CD4-positive, CD25-positive, alpha-beta regulatory T cell (primary cell): ENCODE measurements around the gene CDK5RAP3. TPM values are rescaled to one million over a fixed set of nuclear protein-coding genes. Genes with fewer than 3 reads are reported as not detected.

Experiments used
- ATAC-seq, 2 donors: fragments of 150-1000 bp; cut with Tn5 transposase; one replicate each; pipeline ENCODE4 v1.10.0; 2021; ENCODE audit warnings: low read depth in 2 of 2, moderate number of reproducible peaks in 2 of 2, moderate library complexity in 1 of 2
- DNase-seq, 3 donors: peaks; one replicate each; pipeline versions ENCODE4 v3.0.0 to v3.0.0-alpha.2; 2012 to 2022; ENCODE audit warnings: mixed read lengths in 1 of 3
- H3K27ac ChIP-seq: one replicate; pipeline ENCODE4 v1.7.0; 2013; ENCODE audit warnings: mild to moderate bottlenecking, low read length; ENCODE audit not compliant: insufficient read depth, poor library complexity, severe bottlenecking
- H3K27me3 ChIP-seq: one replicate; pipeline ENCODE4 v1.7.0; 2013; ENCODE audit warnings: low read length; ENCODE audit not compliant: control insufficient read depth, insufficient read depth
- H3K36me3 ChIP-seq: one replicate; pipeline ENCODE4 v1.7.0; 2013; ENCODE audit warnings: mild to moderate bottlenecking, low read length, moderate library complexity; ENCODE audit not compliant: control insufficient read depth, insufficient read depth
- H3K4me1 ChIP-seq: 2 replicates; pipeline ENCODE4 v1.7.0; 2013; ENCODE audit warnings: mild to moderate bottlenecking, low read length; ENCODE audit not compliant: insufficient read depth, control insufficient read depth, poor library complexity, severe bottlenecking
- H3K4me3 ChIP-seq: one replicate; pipeline ENCODE4 v1.7.0; 2013; ENCODE audit warnings: low read depth, mild to moderate bottlenecking, low read length, moderate library complexity
- H3K9me3 ChIP-seq, 2 experiments: 1 replicate in 1 of 2; 2 replicates in 1 of 2; pipeline ENCODE4 v1.7.0; 2013; ENCODE audit warnings: low read length in 2 of 2, mild to moderate bottlenecking in 1 of 2, moderate library complexity in 1 of 2; ENCODE audit not compliant: control insufficient read depth in 2 of 2
- H3K27ac Mint-ChIP-seq, 3 donors: one replicate each; pipeline ENCODE4 v1.8.0; 2020 to 2022; ENCODE audit warnings: mild to moderate bottlenecking in 3 of 3, mixed read lengths in 3 of 3, moderate library complexity in 2 of 3
- H3K27me3 Mint-ChIP-seq: one replicate; pipeline ENCODE4 v1.8.0; 2022; ENCODE audit warnings: mild to moderate bottlenecking, mixed read lengths
- H3K36me3 Mint-ChIP-seq: one replicate; pipeline ENCODE4 v1.8.0; 2020; ENCODE audit warnings: mixed read lengths
- H3K4me1 Mint-ChIP-seq, 4 donors: one replicate each; pipeline ENCODE4 v1.8.0; 2020 to 2022; ENCODE audit warnings: mixed read lengths in 4 of 4, mild to moderate bottlenecking in 1 of 4
- H3K4me3 Mint-ChIP-seq, 4 donors: one replicate each; pipeline ENCODE4 v1.8.0; 2020 to 2022; ENCODE audit warnings: mild to moderate bottlenecking in 4 of 4, mixed read lengths in 4 of 4, moderate library complexity in 3 of 4
- H3K9me3 Mint-ChIP-seq, 7 donors: one replicate each; pipeline ENCODE4 v1.8.0; 2020 to 2022; ENCODE audit warnings: mixed read lengths in 7 of 7, mild to moderate bottlenecking in 3 of 7, moderate library complexity in 2 of 7
- polyA plus RNA-seq, 4 donors: library from polyadenylated mRNA; unstranded; fragments of 300-500 nt; fragmentation: Illumina TruSeq; gene quantifications; one replicate each; pipeline ENCODE4 v1.2.3, GENCODE V29; 2021
- total RNA-seq: library from RNA; stranded (reverse); gene quantifications from one replicate; pipeline ENCODE4 v1.2.3, GENCODE V29; 2022

Gene CDK5RAP3
- total and polyA plus RNA-seq, 5 donors from 2014 or later = 68.9 to 256 (median 72.1) TPM

GRCh38 chr17:47969930-47970724 is 786 bp upstream of the CDK5RAP3 start:
- peaks cover 0 to 2% (median 0%) of the 10 kb centered on the region in 7 donors for H3K9me3 Mint-ChIP-seq
- Histone ChIP-seq H3K36me3 (peaks cover 12% of the 10 kb centered on the region), H3K27me3 (no peaks in the 10 kb centered on the region), H3K4me3 (peak overlapping the region; percentile 78), H3K27ac (peak overlapping the region; percentile 72), H3K4me1 (peaks cover 20% of the 10 kb centered on the region), H3K9me3 (no peaks in the 10 kb centered on the region)
- peaks cover 12% of the 10 kb centered on the region for H3K36me3 Mint-ChIP-seq
- no peak for DNase-seq
- H3K4me3 Mint-ChIP-seq = peak overlapping the region; percentile 90 to 99 (median 96)
- no peaks in the 10 kb centered on the region for H3K27me3 Mint-ChIP-seq
- ATAC-seq = no peak
- peaks cover 4 to 38% (median 24%) of the 10 kb centered on the region in 4 donors for H3K4me1 Mint-ChIP-seq
- peak overlapping the region; percentile 93 to 97 (median 95) for H3K27ac Mint-ChIP-seq

- Mint-ChIP-seq H3K4me1 (peaks cover 4 to 38% (median 25%) of the 10 kb centered on the region in 4 donors), H3K9me3 (peaks cover 0 to 2% (median 0%) of the 10 kb centered on the region in 7 donors), H3K4me3 (peak overlapping the region; percentile 30 to 87 (median 64)), H3K27me3 (no peaks in the 10 kb centered on the region), H3K36me3 (peaks cover 26% of the 10 kb centered on the region), H3K27ac (no peak overlapping the region)
- ATAC-seq (no peak), DNase-seq (no peak)
- Histone ChIP-seq H3K4me1 (peaks cover 20% of the 10 kb centered on the region), H3K27me3 (no peaks in the 10 kb centered on the region), H3K36me3 (peaks cover 34% of the 10 kb centered on the region), H3K9me3 (no peaks in the 10 kb centered on the region), H3K4me3 (no peak overlapping the region), H3K27ac (no peak overlapping the region)
Measured at GRCh38 chr17:47973541-47973940, 2.6 kb downstream of the CDK5RAP3 start.

- Mint-ChIP-seq H3K4me1 (peaks cover 3 to 33% (median 25%) of the 10 kb centered on the region in 4 donors), H3K36me3 (peaks cover 37% of the 10 kb centered on the region)
Measured at GRCh38 chr17:47975189-47975822, 4.4 kb downstream of the CDK5RAP3 start.

GRCh38 chr17:47975823-47976205 is 4.9 kb downstream of the CDK5RAP3 start:
- peaks cover 42% of the 10 kb centered on the region for H3K36me3 Mint-ChIP-seq
- Histone ChIP-seq H3K36me3 (peaks cover 56% of the 10 kb centered on the region), H3K27me3 (no peaks in the 10 kb centered on the region), H3K9me3 (no peaks in the 10 kb centered on the region), H3K4me3 (no peak overlapping the region), H3K4me1 (peaks cover 13% of the 10 kb centered on the region), H3K27ac (no peak overlapping the region)
- ATAC-seq (no peak), DNase-seq (no peak)
- H3K9me3 Mint-ChIP-seq = no peaks in the 10 kb centered on the region
- H3K27ac Mint-ChIP-seq = no peak overlapping the region
- H3K4me1 Mint-ChIP-seq = peaks cover 0 to 28% (median 22%) of the 10 kb centered on the region in 4 donors
- no peak overlapping the region for H3K4me3 Mint-ChIP-seq
- H3K27me3 Mint-ChIP-seq = no peaks in the 10 kb centered on the region

More at GRCh38 chr17:47975189-47975822, 4.4 kb downstream of the CDK5RAP3 start:
- H3K36me3 ChIP-seq = peaks cover 51% of the 10 kb centered on the region
- no peak overlapping the region for H3K27ac ChIP-seq
- H3K4me3 ChIP-seq = no peak overlapping the region
- peak overlapping the region in 1 of 3 donors; percentile 25 for H3K27ac Mint-ChIP-seq
- no peaks in the 10 kb centered on the region for H3K27me3 ChIP-seq
- H3K9me3 Mint-ChIP-seq = peaks cover 0 to 1% (median 0%) of the 10 kb centered on the region in 7 donors
- ATAC-seq (no peak), DNase-seq (no peak)
- no peaks in the 10 kb centered on the region for H3K9me3 ChIP-seq
- no peaks in the 10 kb centered on the region for H3K27me3 Mint-ChIP-seq
- H3K4me3 Mint-ChIP-seq = peak overlapping the region in 1 of 4 donors; percentile 8
- peaks cover 16% of the 10 kb centered on the region for H3K4me1 ChIP-seq

- peak; percentile 38 to 53 for ATAC-seq
- Histone ChIP-seq H3K9me3 (no peaks in the 10 kb centered on the region), H3K36me3 (peaks cover 77% of the 10 kb centered on the region), H3K27me3 (no peaks in the 10 kb centered on the region), H3K4me1 (no peaks in the 10 kb centered on the region), H3K4me3 (no peak overlapping the region), H3K27ac (no peak overlapping the region)
- no peaks in the 10 kb centered on the region for H3K9me3 Mint-ChIP-seq
- peak; percentile 16 to 64 (median 38) for DNase-seq
- peaks cover 46% of the 10 kb centered on the region for H3K36me3 Mint-ChIP-seq
- H3K4me3 Mint-ChIP-seq = no peak overlapping the region
- peaks cover 0 to 14% (median 7%) of the 10 kb centered on the region in 4 donors for H3K4me1 Mint-ChIP-seq
- no peaks in the 10 kb centered on the region for H3K27me3 Mint-ChIP-seq
- H3K27ac Mint-ChIP-seq = no peak overlapping the region
Measured at GRCh38 chr17:47978324-47978723, 7.4 kb downstream of the CDK5RAP3 start.

- no peaks in the 10 kb centered on the region for H3K9me3 Mint-ChIP-seq
- Histone ChIP-seq H3K9me3 (no peaks in the 10 kb centered on the region), H3K36me3 (peaks cover 67% of the 10 kb centered on the region), H3K27ac (no peak overlapping the region), H3K27me3 (no peaks in the 10 kb centered on the region), H3K4me3 (no peak overlapping the region), H3K4me1 (no peaks in the 10 kb centered on the region)
- ATAC-seq = no peak
- no peak overlapping the region for H3K4me3 Mint-ChIP-seq
- H3K27ac Mint-ChIP-seq = peak overlapping the region in 1 of 3 donors; percentile 89
- peaks cover 0 to 8% (median under 1%) of the 10 kb centered on the region in 4 donors for H3K4me1 Mint-ChIP-seq
- H3K27me3 Mint-ChIP-seq = no peaks in the 10 kb centered on the region
- H3K36me3 Mint-ChIP-seq = peaks cover 32% of the 10 kb centered on the region
- DNase-seq = no peak
Measured at GRCh38 chr17:47980541-47980940, 9.6 kb downstream of the CDK5RAP3 start.

GRCh38 chr17:47981462-47981861 is 10.5 kb downstream of the CDK5RAP3 start:
- Mint-ChIP-seq H3K4me3 (no peak overlapping the region), H3K9me3 (no peaks in the 10 kb centered on the region), H3K4me1 (peaks cover 0 to 8% (median under 1%) of the 10 kb centered on the region in 4 donors), H3K27ac (peak overlapping the region in 2 of 3 donors; percentile 11 to 20), H3K36me3 (peaks cover 28% of the 10 kb centered on the region), H3K27me3 (no peaks in the 10 kb centered on the region)
- H3K27me3 ChIP-seq = no peaks in the 10 kb centered on the region
- H3K9me3 ChIP-seq = no peaks in the 10 kb centered on the region
- H3K27ac ChIP-seq = no peak overlapping the region
- H3K4me1 ChIP-seq = no peaks in the 10 kb centered on the region
- ATAC-seq (no peak), DNase-seq (no peak)
- H3K36me3 ChIP-seq = peaks cover 58% of the 10 kb centered on the region
- no peak overlapping the region for H3K4me3 ChIP-seq
